ENCODE measurements around the gene ALOX12.

DNA sequence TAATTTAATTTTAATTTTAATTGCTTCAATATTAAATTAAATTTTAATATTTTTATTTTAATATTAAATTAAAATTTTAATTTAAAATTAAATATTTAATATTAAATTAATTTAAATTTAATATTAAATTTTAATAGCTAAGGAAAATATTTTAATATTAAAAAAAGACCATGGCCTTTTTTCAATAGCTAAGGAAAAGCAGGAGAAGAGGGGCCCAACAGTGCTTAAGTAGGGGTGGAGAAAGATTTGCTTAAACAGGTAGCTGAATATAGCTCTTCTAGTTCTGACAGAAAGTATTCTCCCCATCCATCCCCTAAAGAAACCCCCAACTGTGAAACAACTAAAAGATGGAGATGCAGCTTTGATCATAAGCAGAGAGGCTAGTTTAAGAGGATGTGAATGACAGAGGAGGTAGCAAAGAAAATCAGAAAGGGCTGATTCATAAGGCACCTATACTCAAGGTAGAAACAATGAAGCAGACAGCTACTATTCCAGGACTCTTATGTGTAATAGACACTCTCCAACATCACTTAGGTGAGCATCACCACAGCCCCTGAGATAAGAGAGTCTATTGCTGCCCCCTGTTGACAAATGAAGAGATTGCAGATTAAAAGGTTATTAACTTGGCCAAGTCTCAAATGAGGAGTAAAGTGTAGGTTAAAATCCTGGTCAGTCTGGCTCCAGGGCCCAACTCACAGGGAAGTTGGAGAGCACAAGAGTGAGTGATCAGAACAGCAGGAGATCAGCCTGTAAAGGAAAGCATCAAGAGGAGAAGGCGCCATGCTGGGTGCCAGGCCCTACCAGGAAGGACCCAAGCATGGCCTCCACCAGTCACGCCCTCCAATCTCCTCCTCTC, 8.8 kb downstream of the ALOX12 start:
- TF ChIP-seq, protein P1, sequence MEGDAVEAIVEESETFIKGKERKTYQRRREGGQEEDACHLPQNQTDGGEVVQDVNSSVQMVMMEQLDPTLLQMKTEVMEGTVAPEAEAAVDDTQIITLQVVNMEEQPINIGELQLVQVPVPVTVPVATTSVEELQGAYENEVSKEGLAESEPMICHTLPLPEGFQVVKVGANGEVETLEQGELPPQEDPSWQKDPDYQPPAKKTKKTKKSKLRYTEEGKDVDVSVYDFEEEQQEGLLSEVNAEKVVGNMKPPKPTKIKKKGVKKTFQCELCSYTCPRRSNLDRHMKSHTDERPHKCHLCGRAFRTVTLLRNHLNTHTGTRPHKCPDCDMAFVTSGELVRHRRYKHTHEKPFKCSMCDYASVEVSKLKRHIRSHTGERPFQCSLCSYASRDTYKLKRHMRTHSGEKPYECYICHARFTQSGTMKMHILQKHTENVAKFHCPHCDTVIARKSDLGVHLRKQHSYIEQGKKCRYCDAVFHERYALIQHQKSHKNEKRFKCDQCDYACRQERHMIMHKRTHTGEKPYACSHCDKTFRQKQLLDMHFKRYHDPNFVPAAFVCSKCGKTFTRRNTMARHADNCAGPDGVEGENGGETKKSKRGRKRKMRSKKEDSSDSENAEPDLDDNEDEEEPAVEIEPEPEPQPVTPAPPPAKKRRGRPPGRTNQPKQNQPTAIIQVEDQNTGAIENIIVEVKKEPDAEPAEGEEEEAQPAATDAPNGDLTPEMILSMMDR (IDR thresholded peaks at IDR 0.05): peak in 1 of 3 donors; percentile 53
- no peak for TF ChIP-seq POLR2A (IDR thresholded peaks at IDR 0.05)
